Measurements from ENCODE around the gene SLC6A4.
"Not testable (repeated sequence)": the region's sequence is repeated elsewhere in the genome, so short reads cannot be mapped to it uniquely, and the experiment has no call there.

SLC6A4 gene

GRCh38 chr17:30219315-30219714, 16.2 kb downstream of the SLC6A4 start:
- DNase-seq: no peak

DNA sequence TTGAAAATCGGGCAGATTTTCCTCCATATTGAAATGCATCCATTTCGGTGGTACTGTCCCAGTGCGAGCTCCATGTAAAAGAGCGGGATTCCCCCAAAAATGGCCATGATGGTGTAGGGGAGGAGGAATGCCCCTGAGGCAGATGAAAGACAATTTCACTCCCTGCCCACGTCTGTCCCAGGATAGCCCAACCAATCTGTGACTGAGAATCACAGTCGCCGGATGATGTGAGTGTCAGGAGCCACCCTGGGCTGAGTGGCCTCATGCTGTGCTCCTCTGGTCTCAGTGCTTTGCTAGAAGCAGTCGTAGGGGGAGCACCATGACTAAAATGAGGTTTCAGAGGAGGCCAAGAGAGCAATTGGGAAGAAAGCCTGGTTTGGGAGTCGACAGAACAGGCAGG, 16.7 kb downstream of the SLC6A4 start:
- peak; percentile 25 to 60 (median 53) for DNase-seq

DNA sequence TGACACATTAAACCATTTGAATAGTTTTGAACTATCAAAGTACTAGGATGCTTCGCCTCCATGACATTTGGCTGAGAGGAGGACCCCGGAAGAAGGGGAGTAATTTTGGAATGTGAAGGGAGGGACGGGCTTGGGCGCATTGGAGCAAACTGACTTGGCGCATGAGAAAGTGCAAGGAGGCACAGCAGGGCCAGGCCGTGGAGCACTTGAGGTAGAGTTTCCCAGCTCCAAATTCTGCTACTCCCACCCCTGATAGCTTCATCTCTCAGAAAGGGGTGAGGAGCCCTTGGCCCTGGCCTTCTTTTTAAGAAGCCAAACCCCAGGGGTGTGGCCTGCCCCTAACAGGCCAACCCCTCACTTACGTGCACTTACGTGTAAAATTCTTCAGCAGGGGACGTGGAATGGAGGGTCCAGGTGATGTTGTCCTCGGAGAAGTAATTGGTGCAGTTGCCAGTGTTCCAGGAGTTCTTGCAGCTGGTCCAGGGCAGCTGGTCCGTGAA, 17.7 kb downstream of the SLC6A4 start:
- DNase-seq: no peak

DNA sequence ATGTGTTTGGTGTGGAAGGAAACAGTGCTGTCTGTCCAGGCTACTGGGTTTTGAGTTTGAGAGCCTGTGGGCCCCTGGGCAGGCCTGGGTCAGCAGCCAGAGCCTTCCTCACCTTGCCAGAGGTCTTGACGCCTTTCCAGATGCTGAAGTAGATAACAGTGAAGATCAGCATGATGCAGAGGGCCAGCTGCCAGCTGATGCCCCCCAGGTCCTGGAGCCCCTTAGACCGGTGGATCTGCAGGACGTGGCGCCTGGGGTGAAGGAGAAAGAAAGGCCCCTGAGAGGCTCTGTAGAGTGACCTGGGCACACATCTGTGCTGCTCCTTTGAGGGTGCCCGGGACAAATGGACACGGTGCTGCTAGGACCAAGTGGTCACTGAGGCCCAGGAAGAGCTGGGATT, 18.4 kb downstream of the SLC6A4 start:
- DNase-seq: no peak

GRCh38 chr17:30212750-30213149, 22.7 kb downstream of the SLC6A4 start:
- DNase-seq: no peak

DNA sequence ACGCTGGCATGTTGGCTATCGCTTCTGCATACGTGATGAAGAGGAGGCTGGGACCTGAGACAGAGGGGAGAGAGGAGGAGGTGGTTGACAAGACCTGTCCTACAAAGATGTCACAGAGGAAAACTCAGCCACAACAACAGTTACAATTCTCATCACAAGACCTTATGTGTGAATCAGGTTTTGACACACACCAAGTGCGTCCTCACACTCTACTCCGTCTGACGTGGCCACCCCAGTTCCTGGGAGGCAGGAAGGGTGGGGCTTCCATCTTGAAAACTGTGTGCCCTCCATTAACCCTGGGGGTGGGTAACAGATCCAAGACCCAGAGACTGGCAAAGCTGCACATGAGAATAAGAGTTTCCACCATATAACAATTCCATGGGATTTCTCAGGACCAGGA, 24.1 kb downstream of the SLC6A4 start:
- DNase-seq: no peak

DNA sequence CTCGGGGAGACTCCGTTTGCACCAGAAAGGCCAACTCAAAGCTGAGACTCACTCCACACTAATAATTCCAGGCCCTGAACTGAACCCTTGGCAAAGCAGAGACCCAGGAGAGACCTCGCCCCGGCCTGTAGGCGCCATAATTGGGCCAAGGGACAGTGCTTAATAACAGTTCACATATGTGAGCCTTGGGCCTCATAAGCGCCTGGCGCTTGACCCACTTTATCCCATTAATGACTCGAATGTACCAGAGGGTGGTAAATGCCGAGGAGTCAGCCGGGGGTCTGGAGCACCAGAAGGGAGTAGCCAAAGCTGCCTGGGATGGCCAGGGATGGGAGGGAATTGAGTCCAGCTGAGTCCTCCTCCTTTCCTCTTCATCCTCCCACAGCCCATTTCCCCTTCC, 24.6 kb downstream of the SLC6A4 start:
- no peak for DNase-seq

GRCh38 chr17:30210366-30210765, 25.1 kb downstream of the SLC6A4 start:
- DNase-seq: no peak

DNA sequence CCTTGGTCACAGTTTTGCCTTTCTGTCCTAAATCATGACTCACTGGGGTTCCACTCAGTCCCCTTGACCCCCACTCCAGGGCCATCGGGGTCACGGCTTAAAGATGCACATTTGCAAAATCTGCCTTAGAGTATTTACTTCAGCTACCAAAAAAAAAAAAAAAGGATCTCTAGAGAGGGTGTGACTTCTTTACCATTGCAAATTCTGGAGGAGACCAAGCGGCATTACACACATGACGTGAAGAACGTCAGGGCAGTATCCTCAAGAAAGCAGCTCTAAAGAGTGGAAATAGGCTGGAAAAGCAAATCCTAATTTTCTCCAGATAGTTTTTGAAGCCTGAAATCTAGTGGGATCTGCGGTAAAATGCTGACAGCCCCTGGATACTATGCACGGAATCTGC, 25.6 kb downstream of the SLC6A4 start:
- DNase-seq: no peak

DNA sequence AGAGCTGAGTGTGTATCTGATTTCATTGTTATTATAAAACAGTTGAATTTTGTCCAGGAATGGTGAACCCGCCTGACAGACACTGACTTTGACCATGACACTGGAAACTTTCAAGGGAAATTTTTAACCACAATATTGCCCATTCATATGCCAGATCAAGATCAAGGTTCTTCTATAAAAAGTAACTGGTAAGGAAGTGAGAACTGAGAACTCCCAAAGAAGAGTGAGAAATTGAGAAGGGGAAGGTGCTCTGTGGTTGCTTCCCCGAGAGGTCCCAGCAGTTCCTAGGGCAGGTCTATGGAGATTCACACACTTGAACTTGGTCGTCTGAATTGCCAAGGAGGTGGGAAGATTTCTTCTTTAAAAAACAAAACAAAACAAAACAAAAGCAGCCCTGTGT, 27.3 kb downstream of the SLC6A4 start:
- peak; percentile 16 to 48 (median 38) for DNase-seq

GRCh38 chr17:30207655-30208054, 27.8 kb downstream of the SLC6A4 start:
- DNase-seq: no peak

- DNase-seq: peak in 2 of 3 donors; percentile 14 to 25
Observed at GRCh38 chr17:30203471-30203981, 32.0 kb downstream of the SLC6A4 start.

GRCh38 chr17:30200656-30201055, 34.8 kb downstream of the SLC6A4 start:
- DNase-seq: not testable (repeated sequence)

- no peak for DNase-seq
Observed at GRCh38 chr17:30200106-30200505, 35.4 kb downstream of the SLC6A4 start.

GRCh38 chr17:30199600-30199999, 35.9 kb downstream of the SLC6A4 start:
- no peak for DNase-seq

DNA sequence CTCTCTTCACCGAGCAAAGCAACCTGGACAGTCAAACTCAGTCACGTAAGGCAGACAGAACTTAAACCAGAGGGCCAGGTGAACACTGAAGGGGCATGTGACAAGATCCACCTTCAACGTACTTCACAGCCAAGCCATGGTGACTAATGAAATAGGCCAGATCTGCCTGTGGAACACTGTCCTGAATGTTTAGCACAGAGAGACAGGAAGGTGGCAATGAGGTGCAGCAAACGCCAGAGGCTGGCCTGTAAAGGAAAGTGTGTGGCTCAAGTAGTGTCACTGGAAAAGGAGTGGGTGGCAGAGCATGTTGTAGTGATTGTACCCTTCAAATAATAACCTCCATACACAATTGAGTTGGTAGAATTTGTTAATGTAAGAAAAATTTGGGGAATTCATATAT, 38.1 kb downstream of the SLC6A4 start:
- no peak for DNase-seq

GRCh38 chr17:30196504-30196903, 39.0 kb downstream of the SLC6A4 start:
- DNase-seq: no peak

- no peak for DNase-seq
Observed at GRCh38 chr17:30191072-30191471, 44.4 kb downstream of the SLC6A4 start.

DNA sequence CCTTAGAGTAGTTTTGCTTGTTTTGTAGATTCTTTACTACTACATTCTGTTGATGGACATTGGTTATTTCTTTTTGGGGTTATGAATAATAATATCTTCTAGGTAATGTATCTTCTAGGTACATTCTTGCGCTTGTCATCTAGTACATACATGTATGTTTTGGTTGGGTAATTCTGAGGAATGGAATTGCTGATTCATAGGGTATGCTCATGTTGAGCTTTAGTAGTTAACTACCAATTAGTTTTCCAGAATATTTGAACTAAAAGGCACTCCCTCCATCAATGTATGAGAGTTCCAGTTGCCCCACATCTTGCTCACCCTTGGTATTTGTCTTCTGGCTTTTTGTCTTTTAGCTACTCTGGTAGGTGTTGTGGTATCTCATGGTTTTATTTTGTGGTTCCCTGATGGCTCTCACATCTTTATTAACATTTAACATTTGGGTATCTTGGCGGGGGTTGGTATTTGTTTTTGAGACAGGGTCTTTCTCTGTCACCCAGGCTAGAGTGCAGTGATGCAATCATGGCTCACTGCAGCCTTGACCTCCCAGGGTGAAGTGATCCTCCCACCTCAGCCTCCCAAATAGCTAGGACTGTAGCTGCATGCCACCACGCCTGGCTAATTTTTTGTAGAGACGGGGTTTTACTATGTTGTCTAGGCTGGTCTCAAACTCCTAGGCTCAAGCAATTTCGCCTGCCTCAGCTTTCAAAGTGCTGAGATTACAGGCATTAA, 47.1 kb downstream of the SLC6A4 start:
- DNase-seq: no peak

- DNase-seq: peak; percentile 30 to 64 (median 53)
Observed at GRCh38 chr17:30187573-30187972, 47.9 kb downstream of the SLC6A4 start.

DNA sequence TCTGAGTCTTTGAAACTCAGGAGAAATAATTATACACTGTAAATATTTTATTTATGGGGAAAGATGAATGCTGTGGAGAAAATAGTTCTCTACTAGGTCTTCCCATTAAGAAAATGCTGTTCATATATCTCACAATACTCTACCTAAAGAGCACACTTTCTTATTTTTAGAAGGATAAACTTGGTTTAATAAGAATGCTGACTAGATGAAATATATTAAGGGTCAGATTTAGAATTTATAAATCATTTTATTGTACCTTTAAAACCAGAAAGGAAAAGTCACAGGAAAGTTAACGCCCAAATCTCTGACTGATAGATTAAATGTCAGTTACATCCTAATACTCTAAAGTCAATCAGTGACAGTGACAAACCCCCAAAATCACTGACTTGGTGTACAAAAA, 48.7 kb downstream of the SLC6A4 start:
- DNase-seq: no peak

GRCh38 chr17:30176855-30177254, 58.6 kb downstream of the SLC6A4 start:
- DNase-seq: no peak

DNA sequence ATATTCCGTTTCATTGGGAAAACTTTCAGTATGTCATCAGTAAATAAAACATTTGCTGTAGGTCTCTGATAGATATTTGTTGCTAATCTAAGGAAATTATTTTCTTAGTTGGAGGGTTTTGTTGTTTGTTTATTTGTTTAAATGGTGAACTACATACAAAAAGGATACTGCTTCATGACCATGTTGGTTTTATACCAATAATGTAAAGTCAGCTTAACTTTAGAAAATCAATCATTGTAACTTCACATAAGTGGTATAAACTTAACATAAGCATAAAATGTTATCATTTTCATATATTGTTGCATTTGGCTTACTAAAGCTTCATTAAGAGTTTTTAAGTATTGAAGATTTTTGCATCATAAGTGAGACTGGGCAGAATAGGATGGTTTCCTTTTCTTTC, 60.9 kb downstream of the SLC6A4 start:
- DNase-seq: no peak

GRCh38 chr17:30173649-30174048, 61.8 kb downstream of the SLC6A4 start:
- no peak for DNase-seq

- no peak for DNase-seq
Observed at GRCh38 chr17:30172560-30172959, 62.9 kb downstream of the SLC6A4 start.

All from suppressor macrophage treated with lipopolysaccharide for 1 hour (primary cell).